Left lung (tissue), 10 donors: Measurements from ENCODE around the gene RAET1G. TPM values are rescaled to one million over a fixed set of nuclear protein-coding genes. Genes with fewer than 3 reads are reported as not detected.

Experiments
- ATAC-seq: fragments of 200-7000 bp; cut with Tn5 transposase; one replicate; pipeline ENCODE4 v1.9.1; 2020; ENCODE audit warnings: moderate library complexity
- DNase-seq, 4 donors: peaks; one replicate each; pipeline ENCODE4 v3.0.0-alpha.2; 2013 to 2020
- H3K27ac ChIP-seq, 2 donors: fragments of 200-600 bp; sonication (generic) in 1 of 2; one replicate each; pipeline versions ENCODE4 v1.5.0 to v1.8.0; 2020 to 2021
- H3K27me3 ChIP-seq, 2 donors: fragments of 200-600 bp; sonication (generic) in 1 of 2; one replicate each; pipeline versions ENCODE4 v1.5.0 to v1.8.0; 2020 to 2021
- H3K36me3 ChIP-seq, 2 donors: fragments of 200-600 bp; sonication (generic) in 1 of 2; one replicate each; pipeline versions ENCODE4 v1.5.0 to v1.8.0; 2020 to 2021
- H3K4me1 ChIP-seq, 2 donors: fragments of 200-600 bp; one replicate each; pipeline ENCODE4 v1.8.0; 2021
- H3K4me3 ChIP-seq, 2 donors: fragments of 200-600 bp; sonication (generic) in 1 of 2; one replicate each; pipeline versions ENCODE4 v1.5.0 to v1.8.0; 2020 to 2021; ENCODE audit warnings: mild to moderate bottlenecking in 1 of 2
- H3K9me3 ChIP-seq, 2 donors: fragments of 200-600 bp; sonication (generic) in 1 of 2; one replicate each; pipeline versions ENCODE4 v1.5.0 to v1.8.0; 2020 to 2021
- intact Hi-C, 2 donors: fragments of 100-400 bp; cut with DNase I; formaldehyde crosslinking; loops; one replicate each; pipeline versions ENCODE4 v1.11.2 to v1.14.2; 2022
- polyA plus RNA-seq, 6 donors: library from polyadenylated mRNA; unstranded; fragments of 120-200 nt; gene quantifications; one replicate each; pipeline ENCODE4 v1.2.1, GENCODE V29; 2013; ENCODE audit not compliant: insufficient read length in 6 of 6
- total RNA-seq, 2 donors: library from RNA; stranded (reverse); fragmentation: NEBNext Ultra II Directional; extraction: Animal tissue kit (Norgen Biotek cat#: 25700); gene quantifications; one replicate each; pipeline ENCODE4 v1.2.1, GENCODE V29; 2021
- TF ChIP-seq, protein P1 (sequence below), 2 donors: fragments of 200-600 bp; sonication (generic) in 1 of 2; IDR thresholded peaks; one replicate each; pipeline versions ENCODE4 v1.5.0 to v1.8.0; 2021; ENCODE audit warnings: antibody characterized with exemption in 2 of 2
- donor health status: DM: no; HTN: yes; CAD: no.
- donor health status: DM: no; HTN: no; CAD: no.

RAET1G gene
- total and polyA plus RNA-seq, 8 donors = 0.76 to 2.8 (median 1.6) TPM

DNA sequence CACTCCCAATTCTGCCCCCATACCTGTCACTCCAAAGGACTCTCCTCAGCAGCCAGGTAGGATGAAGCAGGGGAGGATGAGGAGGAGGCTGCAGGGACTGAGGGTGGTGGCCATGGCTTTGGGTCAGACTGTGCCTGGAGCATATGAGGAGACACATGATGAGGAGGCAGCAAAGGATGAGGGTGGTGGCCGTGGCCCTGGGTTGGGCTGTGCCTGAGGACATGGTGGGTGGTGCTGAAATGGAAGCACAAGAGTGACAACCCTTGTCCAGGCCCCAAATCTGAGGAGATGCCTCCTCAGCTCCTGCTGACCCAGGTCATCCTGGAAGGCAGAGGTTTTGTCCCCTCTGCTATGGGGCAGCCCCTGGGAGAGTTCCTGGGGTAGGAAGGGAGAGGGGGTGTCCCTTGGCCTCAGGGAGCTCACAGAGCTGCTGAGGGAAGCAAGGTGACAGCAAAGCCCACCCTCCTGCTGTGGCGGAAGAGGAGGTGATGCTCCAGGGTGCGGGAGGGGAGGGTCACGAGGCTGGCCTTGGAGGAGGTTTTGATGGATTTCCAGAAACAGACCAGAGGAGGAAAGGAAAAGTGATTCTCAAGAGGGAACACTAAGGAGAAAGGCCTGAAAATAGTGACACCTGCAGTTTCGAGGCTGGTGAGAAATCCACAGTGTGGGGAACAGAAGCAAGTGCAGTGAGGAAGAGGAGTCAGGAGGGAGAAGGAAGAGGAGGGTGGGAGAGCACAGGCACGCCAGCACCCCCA is 4.6 kb downstream of the RAET1G start:
- peaks cover 0 to 10% of the 10 kb centered on the region in 2 donors for H3K4me1 ChIP-seq
- no peaks in the 10 kb centered on the region for H3K36me3 ChIP-seq
- H3K4me3 ChIP-seq = no peak overlapping the region
- H3K27me3 ChIP-seq = peaks cover 0 to 22% of the 10 kb centered on the region in 2 donors
- no peak for ATAC-seq
- no peaks in the 10 kb centered on the region for H3K9me3 ChIP-seq
- no peak overlapping the region for H3K27ac ChIP-seq
- TF ChIP-seq, protein P1, sequence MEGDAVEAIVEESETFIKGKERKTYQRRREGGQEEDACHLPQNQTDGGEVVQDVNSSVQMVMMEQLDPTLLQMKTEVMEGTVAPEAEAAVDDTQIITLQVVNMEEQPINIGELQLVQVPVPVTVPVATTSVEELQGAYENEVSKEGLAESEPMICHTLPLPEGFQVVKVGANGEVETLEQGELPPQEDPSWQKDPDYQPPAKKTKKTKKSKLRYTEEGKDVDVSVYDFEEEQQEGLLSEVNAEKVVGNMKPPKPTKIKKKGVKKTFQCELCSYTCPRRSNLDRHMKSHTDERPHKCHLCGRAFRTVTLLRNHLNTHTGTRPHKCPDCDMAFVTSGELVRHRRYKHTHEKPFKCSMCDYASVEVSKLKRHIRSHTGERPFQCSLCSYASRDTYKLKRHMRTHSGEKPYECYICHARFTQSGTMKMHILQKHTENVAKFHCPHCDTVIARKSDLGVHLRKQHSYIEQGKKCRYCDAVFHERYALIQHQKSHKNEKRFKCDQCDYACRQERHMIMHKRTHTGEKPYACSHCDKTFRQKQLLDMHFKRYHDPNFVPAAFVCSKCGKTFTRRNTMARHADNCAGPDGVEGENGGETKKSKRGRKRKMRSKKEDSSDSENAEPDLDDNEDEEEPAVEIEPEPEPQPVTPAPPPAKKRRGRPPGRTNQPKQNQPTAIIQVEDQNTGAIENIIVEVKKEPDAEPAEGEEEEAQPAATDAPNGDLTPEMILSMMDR (IDR thresholded peaks at IDR 0.05) = no peak
- intact Hi-C loops = no loop called here
- no peak for DNase-seq

DNA sequence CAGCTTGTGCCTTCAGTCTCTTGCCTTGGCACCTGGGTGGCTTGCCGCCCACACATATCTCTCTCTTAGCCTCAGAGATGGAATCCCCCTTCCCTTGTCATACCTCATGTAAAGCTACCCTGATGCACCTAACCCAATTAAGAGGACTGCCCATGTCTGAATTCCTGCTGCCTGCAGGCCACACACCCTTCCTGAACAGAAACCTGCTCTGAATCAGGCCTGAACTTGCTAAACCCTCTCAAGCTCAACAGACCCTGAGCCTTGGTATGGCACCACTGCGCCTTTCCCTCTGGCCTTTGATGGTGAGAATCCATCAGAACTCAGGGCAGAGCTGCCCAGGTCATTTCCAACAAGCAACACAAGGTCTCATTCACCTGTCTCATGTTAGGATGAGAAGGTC is 5.2 kb downstream of the RAET1G start:
- H3K4me3 ChIP-seq = no peak overlapping the region
- intact Hi-C loops = no loop called here
- TF ChIP-seq, protein P1 (IDR thresholded peaks at IDR 0.05) = no peak
- no peak for ATAC-seq
- DNase-seq = no peak
- H3K36me3 ChIP-seq = no peaks in the 10 kb centered on the region
- H3K9me3 ChIP-seq = no peaks in the 10 kb centered on the region
- H3K27me3 ChIP-seq = peaks cover 0 to 16% of the 10 kb centered on the region in 2 donors
- H3K27ac ChIP-seq = no peak overlapping the region
- peaks cover 0 to 4% of the 10 kb centered on the region in 2 donors for H3K4me1 ChIP-seq

GRCh38 chr6:149915970-149916865 is 6.7 kb downstream of the RAET1G start:
- no peak overlapping the region for H3K27ac ChIP-seq
- H3K36me3 ChIP-seq = no peaks in the 10 kb centered on the region
- H3K4me1 ChIP-seq = no peaks in the 10 kb centered on the region
- H3K4me3 ChIP-seq = no peak overlapping the region
- DNase-seq (no peak), ATAC-seq (no peak)
- TF ChIP-seq, protein P1 (IDR thresholded peaks at IDR 0.05) = no peak
- intact Hi-C loops = no loop called here
- H3K9me3 ChIP-seq = no peaks in the 10 kb centered on the region
- H3K27me3 ChIP-seq = peaks cover 0 to 1% of the 10 kb centered on the region in 2 donors

DNA sequence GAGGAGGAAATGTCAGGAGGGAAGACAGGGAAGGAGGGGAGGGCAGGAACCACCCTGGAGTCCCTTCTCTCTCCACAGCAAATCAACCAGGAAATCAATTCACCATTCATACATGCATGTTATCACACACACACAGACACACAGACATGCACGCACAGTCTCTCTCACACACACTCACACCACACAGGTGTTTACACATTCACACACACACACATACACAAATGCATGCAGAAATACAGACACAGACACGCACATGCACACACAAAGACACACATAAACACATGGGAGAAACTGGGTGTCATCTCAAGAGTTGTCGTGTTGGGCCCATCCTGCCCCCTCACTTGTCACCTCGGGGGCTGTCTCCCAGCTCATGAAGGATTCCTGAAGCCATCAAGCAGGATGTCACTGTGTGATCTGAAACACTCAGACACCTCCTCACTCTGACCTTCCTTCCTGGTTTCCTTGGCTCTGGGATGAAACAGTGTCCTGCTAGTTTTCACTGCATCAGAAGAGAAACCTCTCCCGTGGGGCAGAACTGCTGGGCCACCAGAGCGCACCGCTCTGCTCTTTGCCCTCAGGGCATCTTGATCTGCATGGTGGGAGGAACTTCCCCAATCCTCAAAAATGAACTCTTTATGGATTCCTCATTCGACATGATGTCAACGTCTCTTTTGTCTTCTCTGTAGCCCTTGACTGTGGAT is 9.2 kb downstream of the RAET1G start:
- Histone ChIP-seq H3K36me3 (no peaks in the 10 kb centered on the region), H3K27ac (no peak overlapping the region), H3K9me3 (peaks cover 0 to 5% of the 10 kb centered on the region in 2 donors), H3K4me3 (no peak overlapping the region), H3K27me3 (no peaks in the 10 kb centered on the region), H3K4me1 (no peaks in the 10 kb centered on the region)
- intact Hi-C loops = no loop called here
- no peak for ATAC-seq
- no peak for DNase-seq
- TF ChIP-seq, protein P1 (IDR thresholded peaks at IDR 0.05) = no peak
